ENCODE results near the gene PRKAR2A.
A peak's percentile ranks its signal among the peaks of the same experiment; 100 is the strongest.

PRKAR2A gene

GRCh38 chr3:48847504-48848423 lies at the start of gene PRKAR2A:
Gene PRKAR2A, minus strand, starts transcription at chr3:48847874. Its CDS starts 278 bp downstream, at chr3:48847596.
- peak; percentile 75 for DNase-seq

GRCh38 chr3:48896936-48897335 lies 49.3 kb upstream of the PRKAR2A start:
- DNase-seq: no peak

- no peak for DNase-seq
Measured at GRCh38 chr3:48894516-48894915, 46.8 kb upstream of the PRKAR2A start.

- DNase-seq: no peak
Measured at GRCh38 chr3:48891606-48892005, 43.9 kb upstream of the PRKAR2A start.

- DNase-seq: no peak
Measured at GRCh38 chr3:48885753-48886152, 38.1 kb upstream of the PRKAR2A start.

GRCh38 chr3:48881652-48882114 lies 34.0 kb upstream of the PRKAR2A start:
- no peak for DNase-seq

GRCh38 chr3:48881006-48881405 lies 33.3 kb upstream of the PRKAR2A start:
- DNase-seq: no peak

- DNase-seq: no peak
Measured at GRCh38 chr3:48879994-48880377, 32.3 kb upstream of the PRKAR2A start.

GRCh38 chr3:48879307-48879993 lies 31.8 kb upstream of the PRKAR2A start:
- DNase-seq: no peak

GRCh38 chr3:48877671-48878070 lies 30.0 kb upstream of the PRKAR2A start:
- no peak for DNase-seq

- DNase-seq: no peak
Measured at GRCh38 chr3:48863122-48863521, 15.4 kb upstream of the PRKAR2A start.

- no peak for DNase-seq
Measured at GRCh38 chr3:48859206-48859605, 11.5 kb upstream of the PRKAR2A start.

GRCh38 chr3:48858709-48859108 lies 11.0 kb upstream of the PRKAR2A start:
- no peak for DNase-seq

- DNase-seq: no peak
Measured at GRCh38 chr3:48857641-48858040, 10.0 kb upstream of the PRKAR2A start.

- no peak for DNase-seq
Measured at GRCh38 chr3:48856469-48856868, 8.8 kb upstream of the PRKAR2A start.

- no peak for DNase-seq
Measured at GRCh38 chr3:48855681-48856447, 8.2 kb upstream of the PRKAR2A start.

- no peak for DNase-seq
Measured at GRCh38 chr3:48852151-48852550, 4.5 kb upstream of the PRKAR2A start.

- peak; percentile 57 for DNase-seq
Measured at GRCh38 chr3:48851407-48851806, 3.7 kb upstream of the PRKAR2A start.

GRCh38 chr3:48848816-48849515 lies 1.3 kb upstream of the PRKAR2A start:
- no peak for DNase-seq

- peak; percentile 9 for DNase-seq
Measured at GRCh38 chr3:48847053-48847503, 596 bp downstream of the PRKAR2A start.

GRCh38 chr3:48845170-48845569 lies 2.5 kb downstream of the PRKAR2A start:
- DNase-seq: no peak

GRCh38 chr3:48837163-48837562 lies 10.5 kb downstream of the PRKAR2A start:
- DNase-seq: no peak

Data from NCI-H2227 treated with DMSO at 0.1 percent for 48 hours (cell line).